PC-9 (cell line): ENCODE measurements around the gene MIEN1. TPM values are rescaled to one million over a fixed set of nuclear protein-coding genes. Genes with fewer than 3 reads are reported as not detected.

ENCODE experiments used
- BruUV-seq: library from RNA; stranded (reverse); fragments of 400-500 nt; replicated peaks from 2 replicates; lab custom pipeline; 2021; lab: Mats Ljungman, UMichigan
- CTCF ChIA-PET: fragments of 300-600 bp; sonication (Branson Sonifier 250); formaldehyde crosslinking; loops from one replicate; lab custom pipeline; 2022; ENCODE audit warnings: antibody characterized with exemption; lab: Charles Lee
- POLR2A ChIA-PET: fragments of 300-600 bp; sonication (Branson Sonifier 250); formaldehyde crosslinking; loops from one replicate; lab custom pipeline; 2022; ENCODE audit warnings: antibody characterized with exemption; ENCODE audit not compliant: unreplicated experiment; lab: Charles Lee
- DNase-seq, 2 experiments: peaks; one replicate each; pipeline versions ENCODE4 v3.0.0 to v3.0.0-alpha.2; 2015 to 2022; ENCODE audit warnings: mixed read lengths in 1 of 2
- H2AFZ ChIP-seq: fragments of 200-600 bp; sonication (generic); 2 replicates; pipeline ENCODE4 v1.8.1; 2017; ENCODE audit warnings: antibody characterized with exemption
- H3F3A ChIP-seq: fragments of 200-600 bp; sonication (generic); 2 replicates; pipeline ENCODE4 v1.8.1; 2017; ENCODE audit warnings: antibody characterized with exemption, mild to moderate bottlenecking, low read depth; ENCODE audit not compliant: insufficient read depth
- H3K27ac ChIP-seq: fragments of 200-600 bp; sonication (generic); 2 replicates; pipeline ENCODE4 v1.6.1; 2016; ENCODE audit warnings: mixed run types
- H3K27me3 ChIP-seq: fragments of 200-600 bp; sonication (generic); 2 replicates; pipeline ENCODE4 v1.6.1; 2016; ENCODE audit warnings: low read depth, mixed run types; ENCODE audit not compliant: insufficient read depth
- H3K36me3 ChIP-seq: fragments of 200-600 bp; sonication (generic); 2 replicates; pipeline ENCODE4 v1.6.1; 2016; ENCODE audit warnings: low read depth, mixed run types
- H3K4me1 ChIP-seq: fragments of 200-600 bp; sonication (generic); replicated peaks from 2 replicates; pipeline ENCODE4 v1.6.1; 2016; ENCODE audit warnings: mixed run types; ENCODE audit not compliant: insufficient read depth
- H3K4me2 ChIP-seq: fragments of 200-600 bp; sonication (generic); 2 replicates; pipeline ENCODE4 v1.6.1; 2017; ENCODE audit warnings: mixed run types
- H3K4me3 ChIP-seq: fragments of 200-600 bp; sonication (generic); 2 replicates; pipeline ENCODE4 v1.6.1; 2016; ENCODE audit warnings: mixed run types
- H3K79me2 ChIP-seq: fragments of 200-600 bp; sonication (generic); 2 replicates; pipeline ENCODE4 v1.6.1; 2017; ENCODE audit warnings: low read depth, mixed run types
- H3K9me2 ChIP-seq: fragments of 200-600 bp; sonication (generic); 2 replicates; pipeline ENCODE4 v1.8.1; 2017; ENCODE audit warnings: mild to moderate bottlenecking; ENCODE audit not compliant: insufficient read depth
- H3K9me3 ChIP-seq: fragments of 200-600 bp; sonication (generic); 2 replicates; pipeline ENCODE4 v1.8.1; 2016; ENCODE audit warnings: low read depth; ENCODE audit not compliant: insufficient read depth
- H4K20me1 ChIP-seq: fragments of 200-600 bp; sonication (generic); 2 replicates; pipeline ENCODE4 v1.8.1; 2017; ENCODE audit not compliant: insufficient read depth
- EZH2 ChIP-seq: fragments of 200-600 bp; sonication (generic); IDR thresholded peaks from 2 replicates; pipeline ENCODE4 v1.8.0; 2017; ENCODE audit warnings: antibody characterized with exemption, low read depth
- intact Hi-C: fragments of 100-400 bp; cut with micrococcal nuclease; formaldehyde crosslinking; loops from one replicate; pipeline ENCODE4 v1.10.0; 2022; ENCODE audit not compliant: unreplicated experiment
- total RNA-seq: library from RNA; stranded (reverse); gene quantifications from 2 replicates; pipeline ENCODE4 v1.2.3, GENCODE V29; 2021
- TF ChIP-seq, protein P1 (sequence below): fragments of 200-600 bp; sonication (generic); conservative IDR thresholded peaks from 2 replicates; pipeline ENCODE4 v1.6.1; 2017; ENCODE audit warnings: mixed run types, antibody characterized with exemption, mild to moderate bottlenecking, moderate library complexity

The MIEN1 gene
- total RNA-seq, 1 experiment from 2014 or later: 49.2 TPM

DNA sequence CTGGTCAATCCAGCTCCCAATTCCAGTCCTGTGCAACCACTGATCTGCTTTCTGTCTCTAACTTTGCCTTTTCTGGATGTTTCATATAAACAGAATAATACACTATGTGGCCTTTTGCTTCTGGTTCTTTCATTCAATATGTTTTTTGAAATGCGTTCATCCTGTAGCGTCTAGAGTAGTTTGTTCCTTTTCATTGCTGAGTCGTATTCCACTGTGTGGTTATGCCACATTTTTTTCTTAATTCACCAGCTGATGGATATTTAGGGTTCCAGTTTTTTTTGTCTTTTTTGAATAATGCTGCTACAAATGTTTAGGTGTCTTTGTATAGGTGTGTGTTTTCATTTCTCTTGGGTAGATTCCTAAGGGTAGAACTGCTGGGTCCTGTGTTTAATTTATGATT is 2.3 kb upstream of the MIEN1 start:
- no peaks in the 10 kb centered on the region for H3K9me3 ChIP-seq
- no peaks in the 10 kb centered on the region for H4K20me1 ChIP-seq
- peaks cover 13% of the 10 kb centered on the region; the same call in 1 of the 2 replicates for H3K79me2 ChIP-seq
- intact Hi-C loops: no loop called here
- peaks cover 46% of the 10 kb centered on the region for H3K4me1 ChIP-seq
- no peak for DNase-seq
- ChIA-PET CTCF (interaction anchor here (0.7 kb wide), 2 partner anchors 22 to 34 kb away, joined by 3 to 4 read pairs; no protein-coding TSS in a partner anchor), POLR2A (interaction anchor here (0.6 kb wide), 1 partner anchor 223 kb away, joined by 3 read pairs; no protein-coding TSS in a partner anchor)
- H2AFZ ChIP-seq: no peak overlapping the region
- H3K9me2 ChIP-seq: no peaks in the 10 kb centered on the region
- no peak overlapping the region for H3K4me3 ChIP-seq
- BruUV-seq: no TSS peak
- no peaks in the 10 kb centered on the region for H3K27me3 ChIP-seq
- no peak overlapping the region for H3K27ac ChIP-seq
- H3K4me2 ChIP-seq: no peak overlapping the region
- no peaks in the 10 kb centered on the region for H3K36me3 ChIP-seq
- TF ChIP-seq, protein P1, sequence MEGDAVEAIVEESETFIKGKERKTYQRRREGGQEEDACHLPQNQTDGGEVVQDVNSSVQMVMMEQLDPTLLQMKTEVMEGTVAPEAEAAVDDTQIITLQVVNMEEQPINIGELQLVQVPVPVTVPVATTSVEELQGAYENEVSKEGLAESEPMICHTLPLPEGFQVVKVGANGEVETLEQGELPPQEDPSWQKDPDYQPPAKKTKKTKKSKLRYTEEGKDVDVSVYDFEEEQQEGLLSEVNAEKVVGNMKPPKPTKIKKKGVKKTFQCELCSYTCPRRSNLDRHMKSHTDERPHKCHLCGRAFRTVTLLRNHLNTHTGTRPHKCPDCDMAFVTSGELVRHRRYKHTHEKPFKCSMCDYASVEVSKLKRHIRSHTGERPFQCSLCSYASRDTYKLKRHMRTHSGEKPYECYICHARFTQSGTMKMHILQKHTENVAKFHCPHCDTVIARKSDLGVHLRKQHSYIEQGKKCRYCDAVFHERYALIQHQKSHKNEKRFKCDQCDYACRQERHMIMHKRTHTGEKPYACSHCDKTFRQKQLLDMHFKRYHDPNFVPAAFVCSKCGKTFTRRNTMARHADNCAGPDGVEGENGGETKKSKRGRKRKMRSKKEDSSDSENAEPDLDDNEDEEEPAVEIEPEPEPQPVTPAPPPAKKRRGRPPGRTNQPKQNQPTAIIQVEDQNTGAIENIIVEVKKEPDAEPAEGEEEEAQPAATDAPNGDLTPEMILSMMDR: no peak
- TF ChIP-seq EZH2: no peak
- H3F3A ChIP-seq: peaks cover 37% of the 10 kb centered on the region

DNA sequence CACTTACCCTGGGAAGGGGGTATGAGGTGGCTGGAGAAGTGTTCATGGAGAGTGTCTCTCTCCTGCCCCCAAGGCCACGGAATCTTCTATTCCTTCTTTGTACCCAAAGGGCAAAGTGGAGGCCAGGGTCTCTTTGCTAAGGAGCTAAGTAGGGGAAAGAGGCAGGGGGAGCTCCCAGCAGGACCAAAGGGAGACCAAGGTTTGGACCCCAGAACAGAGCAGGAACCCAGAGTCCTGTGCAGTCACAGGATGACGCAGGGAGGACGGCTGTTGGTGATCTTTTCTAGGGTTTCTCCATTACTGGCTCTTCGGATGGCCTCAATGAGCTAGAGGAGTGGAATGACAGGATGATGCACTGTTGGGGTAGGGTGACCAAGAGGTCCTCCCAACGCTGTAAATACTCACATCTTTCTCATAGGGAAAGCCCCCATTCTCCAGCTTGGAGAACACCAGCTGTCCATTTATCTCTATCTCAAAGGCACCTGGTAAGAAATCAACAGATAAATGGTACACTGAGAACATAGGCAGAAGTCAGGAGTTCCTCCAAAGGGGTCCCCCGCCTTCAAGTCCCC is 966 bp downstream of the MIEN1 start:
- peaks cover 29% of the 10 kb centered on the region; the same call in 1 of the 2 replicates for H3F3A ChIP-seq
- peaks cover 10% of the 10 kb centered on the region; the same call in 1 of the 2 replicates for H3K79me2 ChIP-seq
- ChIA-PET POLR2A (interaction anchor here (0.6 kb wide), 1 partner anchor 58 kb away, joined by 3 read pairs; no protein-coding TSS in a partner anchor), CTCF (interaction anchor here (0.6 to 1.8 kb wide), 6 partner anchors 10 to 108 kb away, joined by 3 to 16 read pairs (median 10); no protein-coding TSS in a partner anchor)
- H3K4me2 ChIP-seq: peak overlapping the region; percentile 100
- no peak for DNase-seq
- intact Hi-C loops: no loop called here
- H2AFZ ChIP-seq: no peak overlapping the region; the same call in 1 of the 2 replicates
- H3K27me3 ChIP-seq: no peaks in the 10 kb centered on the region
- H3K4me1 ChIP-seq: peaks cover 16% of the 10 kb centered on the region
- H3K36me3 ChIP-seq: no peaks in the 10 kb centered on the region
- H3K27ac ChIP-seq: peak overlapping the region; percentile 69
- H3K9me2 ChIP-seq: no peaks in the 10 kb centered on the region
- no peaks in the 10 kb centered on the region for H4K20me1 ChIP-seq
- no TSS peak for BruUV-seq
- H3K9me3 ChIP-seq: no peaks in the 10 kb centered on the region
- peak overlapping the region; percentile 76 for H3K4me3 ChIP-seq
- TF ChIP-seq, protein P1: no peak
- no peak for TF ChIP-seq EZH2

DNA sequence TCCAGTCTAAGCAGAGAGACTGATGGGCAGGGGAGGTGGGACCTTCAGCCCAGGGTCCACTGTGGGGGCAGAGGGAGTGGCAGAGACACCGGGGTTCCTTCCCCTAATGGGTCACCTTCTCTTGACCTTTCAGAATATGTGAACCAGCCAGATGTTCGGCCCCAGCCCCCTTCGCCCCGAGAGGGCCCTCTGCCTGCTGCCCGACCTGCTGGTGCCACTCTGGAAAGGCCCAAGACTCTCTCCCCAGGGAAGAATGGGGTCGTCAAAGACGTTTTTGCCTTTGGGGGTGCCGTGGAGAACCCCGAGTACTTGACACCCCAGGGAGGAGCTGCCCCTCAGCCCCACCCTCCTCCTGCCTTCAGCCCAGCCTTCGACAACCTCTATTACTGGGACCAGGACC is 2.8 kb downstream of the MIEN1 start:
- TF ChIP-seq, protein P1: no peak
- no peak for DNase-seq
- intact Hi-C loops: no loop called here
- peaks cover 33% of the 10 kb centered on the region; the same call in 1 of the 2 replicates for H3F3A ChIP-seq
- H3K9me2 ChIP-seq: no peaks in the 10 kb centered on the region
- no peaks in the 10 kb centered on the region for H3K36me3 ChIP-seq
- H4K20me1 ChIP-seq: no peaks in the 10 kb centered on the region
- no peak overlapping the region for H3K27ac ChIP-seq
- POLR2A ChIA-PET: no interaction called here
- H3K4me2 ChIP-seq: no peak overlapping the region
- no TSS peak for BruUV-seq
- H3K9me3 ChIP-seq: no peaks in the 10 kb centered on the region
- H3K79me2 ChIP-seq: peaks cover 10% of the 10 kb centered on the region; the same call in 1 of the 2 replicates
- H3K4me3 ChIP-seq: no peak overlapping the region
- H3K27me3 ChIP-seq: no peaks in the 10 kb centered on the region
- peaks cover 16% of the 10 kb centered on the region for H3K4me1 ChIP-seq
- CTCF ChIA-PET: no interaction called here
- no peak overlapping the region for H2AFZ ChIP-seq
